HEK293 (cell line): ENCODE data around the gene TTC33.

Experiments used
- CTCF ChIA-PET: fragments of 350-600 bp; formaldehyde crosslinking; extraction: SDS; loops from one replicate; lab custom pipeline; 2021; ENCODE audit warnings: antibody characterized with exemption; lab: Yijun Ruan, JAX
- POLR2A ChIA-PET: fragments of 300-600 bp; formaldehyde crosslinking; extraction: SDS; loops from one replicate; lab custom pipeline; 2020; ENCODE audit warnings: antibody characterized with exemption, inconsistent platforms; lab: Yijun Ruan, JAX
- H3K27ac ChIP-seq: fragments of 200-500 bp; sonication (Bioruptor generic); 2 replicates; pipeline ENCODE4 v1.5.1; 2014; ENCODE audit warnings: low read depth, low read length, control low read depth, inconsistent platforms; ENCODE audit errors: extremely low read depth
- H3K36me3 ChIP-seq, 2 experiments: fragments of 200-500 bp in 1 of 2; sonication (Bioruptor generic) in 1 of 2; 1 replicate in 1 of 2; 2 replicates in 1 of 2; pipeline ENCODE4 v1.5.1; 2014 to 2017; ENCODE audit warnings: inconsistent platforms in 2 of 2, low read length in 2 of 2; ENCODE audit not compliant: control insufficient read depth in 2 of 2, insufficient read depth in 1 of 2
- H3K4me1 ChIP-seq: fragments of 200-500 bp; sonication (Bioruptor generic); 2 replicates; pipeline ENCODE4 v1.5.1; 2014; ENCODE audit warnings: mild to moderate bottlenecking, low read length, inconsistent platforms; ENCODE audit not compliant: control insufficient read depth, insufficient read depth
- H3K4me3 ChIP-seq: 2 replicates; pipeline ENCODE4 v1.5.1; 2011; ENCODE audit warnings: low read depth, mild to moderate bottlenecking, control low read depth, low read length, moderate library complexity
- H3K9me3 ChIP-seq: fragments of 200-500 bp; sonication (Bioruptor generic); 2 replicates; pipeline ENCODE4 v1.5.1; 2014; ENCODE audit warnings: low read depth, low read length, inconsistent platforms; ENCODE audit not compliant: control insufficient read depth, insufficient read depth
- HIC1 ChIP-seq: fragments of 450-650 bp; formaldehyde crosslinking; IDR thresholded peaks from 2 replicates; pipeline ENCODE4 v1.5.1; 2016; ENCODE audit warnings: missing biosample characterization, missing genetic modification characterization
- KLF17 ChIP-seq: fragments of 450-650 bp; formaldehyde crosslinking; IDR thresholded peaks from 2 replicates; pipeline ENCODE4 v1.5.1; 2016; ENCODE audit warnings: missing biosample characterization, missing genetic modification characterization
- OVOL3 ChIP-seq: fragments of 450-650 bp; formaldehyde crosslinking; IDR thresholded peaks from 2 replicates; pipeline ENCODE4 v1.5.1; 2016; ENCODE audit warnings: missing biosample characterization, missing genetic modification characterization
- SP3 ChIP-seq: fragments of 450-650 bp; formaldehyde crosslinking; IDR thresholded peaks from 2 replicates; pipeline ENCODE4 v1.5.1; 2016; ENCODE audit warnings: missing biosample characterization, missing genetic modification characterization
- ZBTB26 ChIP-seq: fragments of 450-650 bp; formaldehyde crosslinking; optimal IDR thresholded peaks from 2 replicates; pipeline ENCODE3; 2016; ENCODE audit warnings: missing biosample characterization, mild to moderate bottlenecking, missing genetic modification characterization
- ZBTB48 ChIP-seq: fragments of 450-650 bp; formaldehyde crosslinking; IDR thresholded peaks from 2 replicates; pipeline ENCODE4 v1.5.1; 2016; ENCODE audit warnings: missing biosample characterization, missing genetic modification characterization
- ZBTB8A ChIP-seq: fragments of 450-650 bp; formaldehyde crosslinking; IDR thresholded peaks from 2 replicates; pipeline ENCODE4 v1.5.1; 2016; ENCODE audit warnings: missing biosample characterization, missing genetic modification characterization
- ZFP41 ChIP-seq: fragments of 450-650 bp; formaldehyde crosslinking; IDR thresholded peaks from 2 replicates; pipeline ENCODE4 v1.5.1; 2016; ENCODE audit warnings: missing biosample characterization, missing genetic modification characterization, borderline replicate concordance
- ZNF112 ChIP-seq: fragments of 450-650 bp; formaldehyde crosslinking; IDR thresholded peaks from 2 replicates; pipeline ENCODE4 v1.5.0; 2017; ENCODE audit warnings: missing biosample characterization, missing genetic modification characterization
- ZNF146 ChIP-seq: fragments of 450-650 bp; formaldehyde crosslinking; IDR thresholded peaks from 2 replicates; pipeline ENCODE4 v1.5.1; 2016; ENCODE audit warnings: missing biosample characterization, missing genetic modification characterization
- ZNF223 ChIP-seq: fragments of 450-650 bp; formaldehyde crosslinking; IDR thresholded peaks from 2 replicates; pipeline ENCODE4 v1.5.1; 2016; ENCODE audit warnings: missing biosample characterization, missing genetic modification characterization
- ZNF24 ChIP-seq: fragments of 450-650 bp; formaldehyde crosslinking; IDR thresholded peaks from 2 replicates; pipeline ENCODE4 v1.5.1; 2016; ENCODE audit warnings: missing biosample characterization, missing genetic modification characterization
- ZNF274 ChIP-seq, 2 experiments: fragments of 200-500 bp in 1 of 2; fragments of 450-650 bp in 1 of 2; sonication (Bioruptor generic) in 1 of 2; formaldehyde crosslinking in 1 of 2; IDR thresholded peaks; 2 replicates each; pipeline versions ENCODE4 v1.5.1 to v1.6.1; 2014 to 2016; ENCODE audit warnings: borderline replicate concordance in 1 of 2, inconsistent platforms in 1 of 2, low read length in 1 of 2, missing biosample characterization in 1 of 2, missing genetic modification characterization in 1 of 2
- ZNF366 ChIP-seq: fragments of 450-650 bp; formaldehyde crosslinking; conservative IDR thresholded peaks from 2 replicates; pipeline ENCODE4 v1.5.1; 2016; ENCODE audit warnings: missing biosample characterization, missing genetic modification characterization
- ZNF544 ChIP-seq: fragments of 450-650 bp; formaldehyde crosslinking; IDR thresholded peaks from 2 replicates; pipeline ENCODE4 v1.5.0; 2017; ENCODE audit warnings: missing biosample characterization, missing genetic modification characterization
- ZNF610 ChIP-seq: fragments of 450-650 bp; formaldehyde crosslinking; IDR thresholded peaks from 2 replicates; pipeline ENCODE4 v1.5.1; 2016; ENCODE audit warnings: missing biosample characterization, missing genetic modification characterization, borderline replicate concordance
- ZNF660 ChIP-seq: fragments of 450-650 bp; IDR thresholded peaks from 2 replicates; pipeline ENCODE4 v1.5.1; 2018; ENCODE audit warnings: missing biosample characterization, mild to moderate bottlenecking, missing genetic modification characterization
- ZNF707 ChIP-seq: fragments of 450-650 bp; formaldehyde crosslinking; IDR thresholded peaks from 2 replicates; pipeline ENCODE4 v1.5.1; 2016; ENCODE audit warnings: missing biosample characterization, missing genetic modification characterization
- ZNF776 ChIP-seq: fragments of 450-650 bp; formaldehyde crosslinking; IDR thresholded peaks from 2 replicates; pipeline ENCODE4 v1.5.0; 2017; ENCODE audit warnings: missing biosample characterization, missing genetic modification characterization, borderline replicate concordance
- ZNF791 ChIP-seq: fragments of 450-650 bp; formaldehyde crosslinking; IDR thresholded peaks from 2 replicates; pipeline ENCODE4 v1.5.1; 2016; ENCODE audit warnings: missing biosample characterization, missing genetic modification characterization
- ZSCAN30 ChIP-seq: fragments of 450-650 bp; IDR thresholded peaks from 2 replicates; pipeline ENCODE4 v1.5.1; 2018; ENCODE audit warnings: missing biosample characterization, mild to moderate bottlenecking, missing genetic modification characterization, moderate library complexity
- ZSCAN4 ChIP-seq: fragments of 450-650 bp; formaldehyde crosslinking; IDR thresholded peaks from 2 replicates; pipeline ENCODE4 v1.5.1; 2017; ENCODE audit warnings: missing biosample characterization, missing genetic modification characterization

The TTC33 gene

GRCh38 chr5:40587376-40587775, 168.4 kb downstream of the TTC33 start (continued):
- no peak for TF ChIP-seq ZBTB26

GRCh38 chr5:40585537-40586267, 170.1 kb downstream of the TTC33 start:
- H3K36me3 ChIP-seq, result no peaks in the 10 kb centered on the region
- H3K4me1 ChIP-seq, result no peaks in the 10 kb centered on the region
- CTCF ChIA-PET, result interaction anchor here (0.6 kb wide), 1 partner anchor 92 kb away, joined by 4 read pairs; no protein-coding TSS in a partner anchor
- H3K9me3 ChIP-seq, result no peaks in the 10 kb centered on the region
- TF ChIP-seq ZNF146 (tag by site-specific recombination) (no peak), ZNF707 (tag by site-specific recombination) (no peak), SP3 (tag by site-specific recombination) (no peak), ZNF366 (tag by site-specific recombination) (no peak), ZFP41 (tag by site-specific recombination) (no peak), ZNF776 (tag by site-specific recombination) (no peak), ZSCAN30 (no peak), ZNF274 (IDR thresholded peaks at IDR 0.05; ENCODE audit: low read length) (no peak), ZNF274 (tag by site-specific recombination; IDR thresholded peaks at IDR 0.05; ENCODE audit: borderline replicate concordance) (no peak), ZNF610 (tag by site-specific recombination) (no peak), OVOL3 (no peak), ZNF660 (no peak), ZBTB8A (no peak), ZNF24 (tag by site-specific recombination) (no peak), HIC1 (tag by site-specific recombination) (no peak), ZNF112 (tag by site-specific recombination) (no peak), ZSCAN4 (tag by site-specific recombination) (no peak)
- POLR2A ChIA-PET, result no interaction called here
- H3K4me3 ChIP-seq, result no peak overlapping the region
- no peak overlapping the region for H3K27ac ChIP-seq

GRCh38 chr5:40584054-40584453, 171.7 kb downstream of the TTC33 start:
- ChIA-PET CTCF (interaction anchor here (0.6 kb wide), 1 partner anchor 45 kb away, joined by 3 read pairs; no protein-coding TSS in a partner anchor), POLR2A (no interaction called here)
- H3K4me3 ChIP-seq, result no peak overlapping the region
- no peak overlapping the region for H3K27ac ChIP-seq
- H3K36me3 ChIP-seq, result no peaks in the 10 kb centered on the region
- TF ChIP-seq ZNF791 (tag by site-specific recombination), result no peak
- no peak for TF ChIP-seq KLF17 (tag by site-specific recombination)
- no peak for TF ChIP-seq ZNF223 (tag by site-specific recombination)
- TF ChIP-seq ZBTB48 (tag by site-specific recombination), result no peak
- no peak for TF ChIP-seq ZNF544 (tag by site-specific recombination)
- TF ChIP-seq, all 188 proteins: peak for 0
- no peaks in the 10 kb centered on the region for H3K4me1 ChIP-seq
- no peaks in the 10 kb centered on the region for H3K9me3 ChIP-seq
